Activated T-cell treated with anti-CD3 and anti-CD28 coated beads, Interleukin-2, amount 50 U/mL, for 24 hours (primary cell): ENCODE results near the gene ARID5B.

ENCODE experiments used
- DNase-seq: peaks from one replicate; pipeline ENCODE4 v3.0.0-alpha.2; 2020
- H3K27ac Mint-ChIP-seq: 2 replicates; pipeline ENCODE4 v1.8.0; 2020; ENCODE audit warnings: mild to moderate bottlenecking, mixed read lengths
- H3K27me3 Mint-ChIP-seq: 2 replicates; pipeline ENCODE4 v1.8.0; 2020; ENCODE audit warnings: mixed read lengths
- H3K36me3 Mint-ChIP-seq: 2 replicates; pipeline ENCODE4 v1.8.0; 2020; ENCODE audit warnings: low read depth, mixed read lengths
- H3K4me1 Mint-ChIP-seq: 2 replicates; pipeline ENCODE4 v1.8.0; 2020; ENCODE audit warnings: low read depth, mixed read lengths
- H3K4me3 Mint-ChIP-seq: 2 replicates; pipeline ENCODE4 v1.8.0; 2020; ENCODE audit warnings: mild to moderate bottlenecking, moderate library complexity, mixed read lengths
- H3K9me3 Mint-ChIP-seq: 2 replicates; pipeline ENCODE4 v1.8.0; 2020; ENCODE audit warnings: mixed read lengths

ARID5B gene

GRCh38 chr10:61953183-61953582 lies 51.7 kb downstream of the ARID5B start:
- Mint-ChIP-seq H3K27ac (no peak overlapping the region), H3K27me3 (no peaks in the 10 kb centered on the region), H3K36me3 (peaks cover 90% of the 10 kb centered on the region), H3K4me1 (peaks cover 59% of the 10 kb centered on the region), H3K4me3 (no peak overlapping the region), H3K9me3 (no peaks in the 10 kb centered on the region)
- no peak for DNase-seq

GRCh38 chr10:61957806-61958205 lies 56.3 kb downstream of the ARID5B start:
- H3K36me3 Mint-ChIP-seq, result peaks cover 84% of the 10 kb centered on the region
- H3K27ac Mint-ChIP-seq, result peak overlapping the region; percentile 82
- no peak for DNase-seq
- H3K4me1 Mint-ChIP-seq, result peaks cover 77% of the 10 kb centered on the region
- no peaks in the 10 kb centered on the region for H3K9me3 Mint-ChIP-seq
- no peak overlapping the region for H3K4me3 Mint-ChIP-seq
- no peaks in the 10 kb centered on the region for H3K27me3 Mint-ChIP-seq

- Mint-ChIP-seq H3K4me1 (peaks cover 79% of the 10 kb centered on the region), H3K36me3 (peaks cover 84% of the 10 kb centered on the region), H3K27ac (peak overlapping the region; percentile 82), H3K4me3 (no peak overlapping the region), H3K9me3 (no peaks in the 10 kb centered on the region), H3K27me3 (no peaks in the 10 kb centered on the region)
- no peak for DNase-seq
Observed at GRCh38 chr10:61958311-61958710, 56.8 kb downstream of the ARID5B start.

GRCh38 chr10:61958805-61959204 lies 57.3 kb downstream of the ARID5B start:
- H3K9me3 Mint-ChIP-seq, result no peaks in the 10 kb centered on the region
- no peak for DNase-seq
- H3K27me3 Mint-ChIP-seq, result no peaks in the 10 kb centered on the region
- H3K4me1 Mint-ChIP-seq, result peaks cover 81% of the 10 kb centered on the region
- peaks cover 84% of the 10 kb centered on the region for H3K36me3 Mint-ChIP-seq
- H3K27ac Mint-ChIP-seq, result peak overlapping the region; percentile 82
- no peak overlapping the region for H3K4me3 Mint-ChIP-seq

- DNase-seq, result no peak
- peaks cover 86% of the 10 kb centered on the region for H3K36me3 Mint-ChIP-seq
- H3K27ac Mint-ChIP-seq, result peak overlapping the region; percentile 82
- peaks cover 86% of the 10 kb centered on the region for H3K4me1 Mint-ChIP-seq
- no peaks in the 10 kb centered on the region for H3K27me3 Mint-ChIP-seq
- no peaks in the 10 kb centered on the region for H3K9me3 Mint-ChIP-seq
- no peak overlapping the region for H3K4me3 Mint-ChIP-seq
Observed at GRCh38 chr10:61959814-61960213, 58.3 kb downstream of the ARID5B start.

- H3K27ac Mint-ChIP-seq, result peak overlapping the region; percentile 76
- no peaks in the 10 kb centered on the region for H3K27me3 Mint-ChIP-seq
- no peak for DNase-seq
- H3K4me1 Mint-ChIP-seq, result peaks cover 84% of the 10 kb centered on the region
- no peaks in the 10 kb centered on the region for H3K9me3 Mint-ChIP-seq
- peaks cover 83% of the 10 kb centered on the region for H3K36me3 Mint-ChIP-seq
- H3K4me3 Mint-ChIP-seq, result no peak overlapping the region
Observed at GRCh38 chr10:61960396-61961120, 59.1 kb downstream of the ARID5B start.

- H3K4me1 Mint-ChIP-seq, result peaks cover 86% of the 10 kb centered on the region
- no peak for DNase-seq
- H3K9me3 Mint-ChIP-seq, result no peaks in the 10 kb centered on the region
- H3K27ac Mint-ChIP-seq, result peak overlapping the region; percentile 90
- peaks cover 83% of the 10 kb centered on the region for H3K36me3 Mint-ChIP-seq
- H3K4me3 Mint-ChIP-seq, result peak overlapping the region; percentile 38
- H3K27me3 Mint-ChIP-seq, result no peaks in the 10 kb centered on the region
Observed at GRCh38 chr10:61961278-61961677, 59.8 kb downstream of the ARID5B start.

GRCh38 chr10:61962971-61963370 lies 61.5 kb downstream of the ARID5B start:
- no peak for DNase-seq
- H3K9me3 Mint-ChIP-seq, result no peaks in the 10 kb centered on the region
- peak overlapping the region; percentile 90 for H3K27ac Mint-ChIP-seq
- no peaks in the 10 kb centered on the region for H3K27me3 Mint-ChIP-seq
- peak overlapping the region; percentile 27 for H3K4me3 Mint-ChIP-seq
- peaks cover 89% of the 10 kb centered on the region for H3K36me3 Mint-ChIP-seq
- peaks cover 89% of the 10 kb centered on the region for H3K4me1 Mint-ChIP-seq

GRCh38 chr10:61963669-61964058 lies 62.2 kb downstream of the ARID5B start:
- H3K4me3 Mint-ChIP-seq, result no peak overlapping the region
- no peaks in the 10 kb centered on the region for H3K27me3 Mint-ChIP-seq
- DNase-seq, result no peak
- peaks cover 89% of the 10 kb centered on the region for H3K36me3 Mint-ChIP-seq
- H3K27ac Mint-ChIP-seq, result peak overlapping the region; percentile 90
- H3K4me1 Mint-ChIP-seq, result peaks cover 89% of the 10 kb centered on the region
- no peaks in the 10 kb centered on the region for H3K9me3 Mint-ChIP-seq

GRCh38 chr10:61964059-61964709 lies 62.7 kb downstream of the ARID5B start:
- peaks cover 89% of the 10 kb centered on the region for H3K36me3 Mint-ChIP-seq
- H3K9me3 Mint-ChIP-seq, result no peaks in the 10 kb centered on the region
- H3K27me3 Mint-ChIP-seq, result no peaks in the 10 kb centered on the region
- peaks cover 89% of the 10 kb centered on the region for H3K4me1 Mint-ChIP-seq
- no peak for DNase-seq
- no peak overlapping the region for H3K4me3 Mint-ChIP-seq
- H3K27ac Mint-ChIP-seq, result peak overlapping the region; percentile 90

- H3K36me3 Mint-ChIP-seq, result peaks cover 90% of the 10 kb centered on the region
- H3K4me3 Mint-ChIP-seq, result peak overlapping the region; percentile 35
- no peak for DNase-seq
- H3K27me3 Mint-ChIP-seq, result no peaks in the 10 kb centered on the region
- H3K4me1 Mint-ChIP-seq, result peaks cover 91% of the 10 kb centered on the region
- H3K27ac Mint-ChIP-seq, result peak overlapping the region; percentile 93
- no peaks in the 10 kb centered on the region for H3K9me3 Mint-ChIP-seq
Observed at GRCh38 chr10:61964949-61965702, 63.6 kb downstream of the ARID5B start.

- peak overlapping the region; percentile 93 for H3K27ac Mint-ChIP-seq
- peaks cover 93% of the 10 kb centered on the region for H3K4me1 Mint-ChIP-seq
- H3K4me3 Mint-ChIP-seq, result peak overlapping the region; percentile 35
- peaks cover 94% of the 10 kb centered on the region for H3K36me3 Mint-ChIP-seq
- no peaks in the 10 kb centered on the region for H3K27me3 Mint-ChIP-seq
- H3K9me3 Mint-ChIP-seq, result no peaks in the 10 kb centered on the region
- no peak for DNase-seq
Observed at GRCh38 chr10:61965703-61966395, 64.3 kb downstream of the ARID5B start.

- no peaks in the 10 kb centered on the region for H3K9me3 Mint-ChIP-seq
- H3K4me1 Mint-ChIP-seq, result peaks cover 84% of the 10 kb centered on the region
- peak overlapping the region; percentile 93 for H3K27ac Mint-ChIP-seq
- H3K4me3 Mint-ChIP-seq, result no peak overlapping the region
- H3K36me3 Mint-ChIP-seq, result peaks cover 93% of the 10 kb centered on the region
- DNase-seq, result no peak
- no peaks in the 10 kb centered on the region for H3K27me3 Mint-ChIP-seq
Observed at GRCh38 chr10:61967298-61967697, 65.8 kb downstream of the ARID5B start.

- Mint-ChIP-seq H3K27ac (peak overlapping the region; percentile 55), H3K9me3 (no peaks in the 10 kb centered on the region), H3K4me1 (peaks cover 83% of the 10 kb centered on the region), H3K4me3 (no peak overlapping the region), H3K36me3 (peaks cover 92% of the 10 kb centered on the region), H3K27me3 (no peaks in the 10 kb centered on the region)
- DNase-seq, result no peak
Observed at GRCh38 chr10:61970182-61971002, 68.9 kb downstream of the ARID5B start.
